Mucosa of rectum (tissue), 2 donors: ENCODE data around the gene DDX6.
"Not testable (repeated sequence)": the region's sequence is repeated elsewhere in the genome, so short reads cannot be mapped to it uniquely, and the experiment has no call there.

Experiments used
- H3K27ac ChIP-seq, 2 donors: one replicate each; pipeline ENCODE4 v1.7.0; 2013; ENCODE audit warnings: inconsistent platforms in 2 of 2, low read depth in 2 of 2, low read length in 2 of 2
- H3K27me3 ChIP-seq, 2 donors: one replicate each; pipeline ENCODE4 v1.7.0; 2013; ENCODE audit warnings: low read length in 2 of 2; ENCODE audit not compliant: control insufficient read depth in 2 of 2, insufficient read depth in 2 of 2
- H3K36me3 ChIP-seq, 2 donors: one replicate each; pipeline ENCODE4 v1.7.0; 2013; ENCODE audit warnings: low read length in 2 of 2; ENCODE audit not compliant: control insufficient read depth in 2 of 2, insufficient read depth in 2 of 2
- H3K4me1 ChIP-seq, 2 donors: one replicate each; pipeline ENCODE4 v1.7.0; 2013; ENCODE audit warnings: low read length in 2 of 2, mild to moderate bottlenecking in 1 of 2; ENCODE audit not compliant: control insufficient read depth in 2 of 2, insufficient read depth in 2 of 2
- H3K4me3 ChIP-seq, 2 donors: one replicate each; pipeline ENCODE4 v1.7.0; 2013; ENCODE audit warnings: low read length in 2 of 2
- H3K9ac ChIP-seq, 2 donors: one replicate each; pipeline ENCODE4 v1.7.0; 2013; ENCODE audit warnings: low read length in 2 of 2, low read depth in 1 of 2, mild to moderate bottlenecking in 1 of 2
- H3K9me3 ChIP-seq, 2 donors: one replicate each; pipeline ENCODE4 v1.7.0; 2013; ENCODE audit warnings: low read length in 2 of 2; ENCODE audit not compliant: control insufficient read depth in 2 of 2
- donor health status: healthy.
- donor health status: Normal muscosa, but diverticular disease.

Gene DDX6

GRCh38 chr11:118791111-118791960, at the start of gene DDX6:
DDX6 (minus strand) TSS chr11:118791164; CDS start chr11:118786251, 4,913 bp downstream.
- Histone ChIP-seq H3K4me3 (peak within 1 kb of the TSS; percentile 82 to 94), H3K4me1 (peaks cover 8 to 10% of the 10 kb centered on the region in 2 donors), H3K9ac (peak within 1 kb of the TSS; percentile 95 to 99), H3K27ac (peak within 1 kb of the TSS; percentile 99), H3K36me3 (no peaks in the 10 kb centered on the region), H3K27me3 (no peaks in the 10 kb centered on the region), H3K9me3 (no peaks in the 10 kb centered on the region)

- H3K9me3 ChIP-seq, result no peaks in the 10 kb centered on the region
- no peaks in the 10 kb centered on the region for H3K36me3 ChIP-seq
- no peak overlapping the region for H3K27ac ChIP-seq
- no peaks in the 10 kb centered on the region for H3K4me1 ChIP-seq
- H3K27me3 ChIP-seq, result no peaks in the 10 kb centered on the region
- no peak overlapping the region for H3K4me3 ChIP-seq
- no peak overlapping the region for H3K9ac ChIP-seq
These were observed 48.1 kb upstream of the DDX6 start for GRCh38 chr11:118838905-118839553.

- no peak overlapping the region for H3K27ac ChIP-seq
- H3K27me3 ChIP-seq, result no peaks in the 10 kb centered on the region
- no peaks in the 10 kb centered on the region for H3K4me1 ChIP-seq
- no peaks in the 10 kb centered on the region for H3K9me3 ChIP-seq
- H3K4me3 ChIP-seq, result no peak overlapping the region
- H3K9ac ChIP-seq, result no peak overlapping the region
- no peaks in the 10 kb centered on the region for H3K36me3 ChIP-seq
These were observed 46.9 kb upstream of the DDX6 start for GRCh38 chr11:118837868-118838267.

GRCh38 chr11:118834427-118835028, 43.6 kb upstream of the DDX6 start:
- H3K9me3 ChIP-seq, result no peaks in the 10 kb centered on the region
- no peak overlapping the region for H3K9ac ChIP-seq
- no peaks in the 10 kb centered on the region for H3K27me3 ChIP-seq
- H3K27ac ChIP-seq, result no peak overlapping the region
- H3K36me3 ChIP-seq, result no peaks in the 10 kb centered on the region
- H3K4me3 ChIP-seq, result no peak overlapping the region
- no peaks in the 10 kb centered on the region for H3K4me1 ChIP-seq

- H3K4me1 ChIP-seq, result peaks cover 0 to 3% of the 10 kb centered on the region in 2 donors
- no peaks in the 10 kb centered on the region for H3K27me3 ChIP-seq
- H3K27ac ChIP-seq, result peak overlapping the region; percentile 9 to 48
- no peaks in the 10 kb centered on the region for H3K36me3 ChIP-seq
- no peak overlapping the region for H3K4me3 ChIP-seq
- no peaks in the 10 kb centered on the region for H3K9me3 ChIP-seq
- H3K9ac ChIP-seq, result no peak overlapping the region
These were observed 36.2 kb upstream of the DDX6 start for GRCh38 chr11:118827118-118827517.

GRCh38 chr11:118822936-118823510, 32.1 kb upstream of the DDX6 start:
- H3K27me3 ChIP-seq, H3K9ac ChIP-seq, H3K27ac ChIP-seq, H3K4me3 ChIP-seq, H3K9me3 ChIP-seq, H3K36me3 ChIP-seq: not testable (repeated sequence)
- H3K4me1 ChIP-seq, result peaks cover 6 to 12% of the 10 kb centered on the region in 2 donors

GRCh38 chr11:118820412-118821357, 29.7 kb upstream of the DDX6 start:
- H3K9me3 ChIP-seq, result no peaks in the 10 kb centered on the region
- H3K4me1 ChIP-seq, result peaks cover 6 to 9% of the 10 kb centered on the region in 2 donors
- no peaks in the 10 kb centered on the region for H3K36me3 ChIP-seq
- H3K4me3 ChIP-seq, result peak overlapping the region; percentile 6 to 37
- H3K27me3 ChIP-seq, result no peaks in the 10 kb centered on the region
- peak overlapping the region; percentile 75 to 81 for H3K27ac ChIP-seq
- H3K9ac ChIP-seq, result peak overlapping the region in 1 of 2 donors; percentile 17

- not testable (repeated sequence) for H3K36me3 ChIP-seq, H3K4me3 ChIP-seq, H3K27me3 ChIP-seq, H3K9ac ChIP-seq, H3K4me1 ChIP-seq, H3K9me3 ChIP-seq
- H3K27ac ChIP-seq, result peak overlapping the region; percentile 75 to 81
These were observed 29.0 kb upstream of the DDX6 start for GRCh38 chr11:118820025-118820379.

GRCh38 chr11:118819334-118820024, 28.5 kb upstream of the DDX6 start:
- peak overlapping the region in 1 of 2 donors; percentile 19 for H3K27ac ChIP-seq
- H3K27me3 ChIP-seq, result no peaks in the 10 kb centered on the region
- no peak overlapping the region for H3K9ac ChIP-seq
- H3K4me3 ChIP-seq, result no peak overlapping the region
- H3K36me3 ChIP-seq, result no peaks in the 10 kb centered on the region
- no peaks in the 10 kb centered on the region for H3K9me3 ChIP-seq
- H3K4me1 ChIP-seq, result peaks cover 6 to 9% of the 10 kb centered on the region in 2 donors
